ENCODE results near the gene MCMBP. TPM values are rescaled to one million over a fixed set of nuclear protein-coding genes. Genes with fewer than 3 reads are reported as not detected.
A peak's percentile ranks its signal among the peaks of the same experiment; 100 is the strongest.
"Not testable (repeated sequence)": the region's sequence is repeated elsewhere in the genome, so short reads cannot be mapped to it uniquely, and the experiment has no call there.

Gene MCMBP
- polyA plus RNA-seq, 1 donor (not counting 4 experiments of a cell fraction or from before 2014, with no cell fraction given): 74.4 TPM

DNA sequence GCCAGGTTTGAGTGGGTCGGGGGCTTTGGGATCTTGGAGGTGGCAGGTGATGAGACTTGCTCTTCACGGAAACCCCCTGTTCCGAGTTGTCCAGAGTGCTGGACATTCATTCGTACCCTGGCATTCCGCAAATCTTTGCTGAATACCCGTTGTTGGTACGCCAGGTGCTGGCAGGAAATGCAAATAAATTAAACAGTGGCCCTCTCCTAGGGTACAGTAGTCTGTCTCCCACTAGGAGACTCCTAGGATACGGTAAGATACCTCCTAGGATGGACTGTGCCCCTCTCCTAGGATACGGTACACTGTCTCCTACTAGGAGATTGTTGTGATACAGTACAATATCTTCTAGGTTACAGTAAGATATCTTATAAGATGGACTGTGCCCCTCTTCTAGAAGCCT, 20.4 kb upstream of the MCMBP start:
- no peaks in the 10 kb centered on the region for H3K27me3 ChIP-seq (ENCODE audit: control insufficient read depth, extremely low read depth, insufficient read depth, low read length)
- dilution Hi-C loops (cut with MboI; ENCODE audit: extremely low pct_ligation_motif_present, low sequenced_read_pairs): no loop called here
- H3K4me1 ChIP-seq (ENCODE audit: control insufficient read depth, extremely low read depth, insufficient read depth, low read length): peaks cover 28% of the 10 kb centered on the region
- no peak for FAIRE-seq
- no peak overlapping the region for H2AFZ ChIP-seq (ENCODE audit: control insufficient read depth, low read length)
- DNase-seq (ENCODE audit: low read depth, low spot score): no peak
- H3K9me3 ChIP-seq (ENCODE audit: control insufficient read depth, low read depth, low read length): no peaks in the 10 kb centered on the region
- H3K79me2 ChIP-seq (ENCODE audit: control insufficient read depth, insufficient read depth, low read length): peaks cover 52% of the 10 kb centered on the region
- peak overlapping the region; percentile 88 to 95 (median 89) for H3K4me3 ChIP-seq (ENCODE audit: control insufficient read depth in 2 of 3, extremely low read depth in 1 of 3, insufficient read depth in 2 of 3, low read depth in 1 of 3, low read length in 3 of 3)
- no peak for TF ChIP-seq EZH2 (IDR thresholded peaks at IDR 0.05; ENCODE audit: low read length)
- peaks cover 0 to 10% of the 10 kb centered on the region in 2 experiments for H3K36me3 ChIP-seq (ENCODE audit: control insufficient read depth in 2 of 2, extremely low read depth in 1 of 2, insufficient read depth in 2 of 2, low read length in 2 of 2)
- peak overlapping the region; percentile 87 for H3K9ac ChIP-seq (ENCODE audit: control insufficient read depth, extremely low read depth, insufficient read depth, low read length)
- peak overlapping the region; percentile 97 for H3K4me2 ChIP-seq (ENCODE audit: control insufficient read depth, extremely low read depth, insufficient read depth, low read depth, low read length)
- H3K27ac ChIP-seq (ENCODE audit: control insufficient read depth, insufficient read depth, low read length): peak overlapping the region; percentile 76
- peaks cover 3% of the 10 kb centered on the region for H3K9me1 ChIP-seq (ENCODE audit: control insufficient read depth, extremely low read depth, insufficient read depth, low read length)
- peaks cover 3% of the 10 kb centered on the region for H4K20me1 ChIP-seq (ENCODE audit: control insufficient read depth, extremely low read depth, insufficient read depth, low read length)

- Histone ChIP-seq H3K79me2 (ENCODE audit: control insufficient read depth, insufficient read depth, low read length) (peaks cover 49% of the 10 kb centered on the region), H4K20me1 (ENCODE audit: control insufficient read depth, extremely low read depth, insufficient read depth, low read length) (peaks cover 3% of the 10 kb centered on the region), H3K4me1 (ENCODE audit: control insufficient read depth, extremely low read depth, insufficient read depth, low read length) (peaks cover 28% of the 10 kb centered on the region), H3K4me2 (ENCODE audit: control insufficient read depth, extremely low read depth, insufficient read depth, low read depth, low read length) (peak within 1 kb of the TSS; percentile 97), H3K36me3 (ENCODE audit: control insufficient read depth in 2 of 2, extremely low read depth in 1 of 2, insufficient read depth in 2 of 2, low read length in 2 of 2) (peaks cover 0 to 10% of the 10 kb centered on the region in 2 experiments), H3K9me1 (ENCODE audit: control insufficient read depth, extremely low read depth, insufficient read depth, low read length) (peaks cover 3% of the 10 kb centered on the region), H2AFZ (ENCODE audit: control insufficient read depth, low read length) (peak within 1 kb of the TSS; percentile 98), H3K4me3 (ENCODE audit: control insufficient read depth in 2 of 3, extremely low read depth in 1 of 3, insufficient read depth in 2 of 3, low read depth in 1 of 3, low read length in 3 of 3) (peak within 1 kb of the TSS; percentile 88 to 95 (median 89)), H3K27ac (ENCODE audit: control insufficient read depth, insufficient read depth, low read length) (peak within 1 kb of the TSS; percentile 76), H3K27me3 (ENCODE audit: control insufficient read depth, extremely low read depth, insufficient read depth, low read length) (no peaks in the 10 kb centered on the region), H3K9ac (ENCODE audit: control insufficient read depth, extremely low read depth, insufficient read depth, low read length) (peak within 1 kb of the TSS; percentile 87), H3K9me3 (ENCODE audit: control insufficient read depth, low read depth, low read length) (no peaks in the 10 kb centered on the region)
- DNase-seq (ENCODE audit: low read depth, low spot score) (peak; percentile 49), FAIRE-seq (no peak)
- dilution Hi-C loops (cut with MboI; ENCODE audit: extremely low pct_ligation_motif_present, low sequenced_read_pairs): no loop called here
- TF ChIP-seq CTCF (optimal IDR thresholded peaks at IDR 0.05 in 1 of 3, IDR thresholded peaks at IDR 0.05 in 1 of 3, conservative IDR thresholded peaks at IDR 0.05 in 1 of 3; ENCODE audit: extremely low read depth in 1 of 3, insufficient read depth in 2 of 3, low read length in 3 of 3) (peak in 1 of 3 experiments; percentile 2), EZH2 (IDR thresholded peaks at IDR 0.05; ENCODE audit: low read length) (no peak)
Measured at GRCh38 chr10:119892188-119893065, 19.8 kb upstream of the MCMBP start, which contains the start of gene SEC23IP. SEC23IP (plus strand) TSS chr10:119892730; CDS start chr10:119892783, 53 bp downstream.

- Histone ChIP-seq H3K4me3 (ENCODE audit: control insufficient read depth in 2 of 3, extremely low read depth in 1 of 3, insufficient read depth in 2 of 3, low read depth in 1 of 3, low read length in 3 of 3) (peak overlapping the region; percentile 88 to 95 (median 89)), H3K79me2 (ENCODE audit: control insufficient read depth, insufficient read depth, low read length) (peaks cover 43% of the 10 kb centered on the region), H3K36me3 (ENCODE audit: control insufficient read depth in 2 of 2, extremely low read depth in 1 of 2, insufficient read depth in 2 of 2, low read length in 2 of 2) (peaks cover 0 to 10% of the 10 kb centered on the region in 2 experiments), H3K4me1 (ENCODE audit: control insufficient read depth, extremely low read depth, insufficient read depth, low read length) (peaks cover 24% of the 10 kb centered on the region), H3K9ac (ENCODE audit: control insufficient read depth, extremely low read depth, insufficient read depth, low read length) (peak overlapping the region; percentile 87), H2AFZ (ENCODE audit: control insufficient read depth, low read length) (peak overlapping the region; percentile 98), H3K27ac (ENCODE audit: control insufficient read depth, insufficient read depth, low read length) (peak overlapping the region; percentile 76), H3K4me2 (ENCODE audit: control insufficient read depth, extremely low read depth, insufficient read depth, low read depth, low read length) (peak overlapping the region; percentile 97)
- H3K9me1 ChIP-seq (ENCODE audit: control insufficient read depth, extremely low read depth, insufficient read depth, low read length); DNase-seq (ENCODE audit: low read depth, low spot score); FAIRE-seq; H4K20me1 ChIP-seq (ENCODE audit: control insufficient read depth, extremely low read depth, insufficient read depth, low read length); dilution Hi-C loops (cut with MboI; ENCODE audit: extremely low pct_ligation_motif_present, low sequenced_read_pairs); H3K27me3 ChIP-seq (ENCODE audit: control insufficient read depth, extremely low read depth, insufficient read depth, low read length); H3K9me3 ChIP-seq (ENCODE audit: control insufficient read depth, low read depth, low read length): not testable (repeated sequence)
Measured at GRCh38 chr10:119891849-119892187, 19.2 kb upstream of the MCMBP start.

DNA sequence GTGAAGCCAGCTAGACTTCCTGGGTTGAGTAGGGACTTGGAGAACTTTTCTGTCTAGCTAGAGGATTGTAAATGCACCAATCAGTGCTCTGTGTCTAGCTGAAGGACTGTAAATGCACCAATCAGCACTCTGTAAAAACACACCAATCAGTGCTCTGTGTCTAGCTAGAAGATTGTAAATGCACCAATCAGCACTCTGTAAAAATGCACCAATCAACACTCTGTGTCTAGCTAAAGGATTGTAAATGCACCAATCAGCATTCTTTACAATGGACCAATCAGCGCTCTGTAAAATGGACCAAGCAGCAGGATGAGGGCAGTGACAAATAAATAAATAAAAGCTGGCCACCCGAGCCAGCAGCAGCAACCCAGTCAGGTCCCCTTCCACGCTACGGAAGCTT, 17.7 kb upstream of the MCMBP start:
- H3K4me3 ChIP-seq (ENCODE audit: control insufficient read depth in 2 of 3, extremely low read depth in 1 of 3, insufficient read depth in 2 of 3, low read depth in 1 of 3, low read length in 3 of 3); H4K20me1 ChIP-seq (ENCODE audit: control insufficient read depth, extremely low read depth, insufficient read depth, low read length); H3K36me3 ChIP-seq (ENCODE audit: control insufficient read depth in 2 of 2, extremely low read depth in 1 of 2, insufficient read depth in 2 of 2, low read length in 2 of 2); DNase-seq (ENCODE audit: low read depth, low spot score); H3K4me2 ChIP-seq (ENCODE audit: control insufficient read depth, extremely low read depth, insufficient read depth, low read depth, low read length); H3K27ac ChIP-seq (ENCODE audit: control insufficient read depth, insufficient read depth, low read length); FAIRE-seq; H2AFZ ChIP-seq (ENCODE audit: control insufficient read depth, low read length); dilution Hi-C loops (cut with MboI; ENCODE audit: extremely low pct_ligation_motif_present, low sequenced_read_pairs); H3K9ac ChIP-seq (ENCODE audit: control insufficient read depth, extremely low read depth, insufficient read depth, low read length); H3K9me3 ChIP-seq (ENCODE audit: control insufficient read depth, low read depth, low read length); H3K9me1 ChIP-seq (ENCODE audit: control insufficient read depth, extremely low read depth, insufficient read depth, low read length); H3K27me3 ChIP-seq (ENCODE audit: control insufficient read depth, extremely low read depth, insufficient read depth, low read length): not testable (repeated sequence)
- peaks cover 10% of the 10 kb centered on the region for H3K4me1 ChIP-seq (ENCODE audit: control insufficient read depth, extremely low read depth, insufficient read depth, low read length)
- H3K79me2 ChIP-seq (ENCODE audit: control insufficient read depth, insufficient read depth, low read length): peaks cover 31% of the 10 kb centered on the region
